Activated CD4-positive, alpha-beta T cell treated with anti-CD3 and anti-CD28 coated beads for 4 hours (primary cell): Measurements from ENCODE around the gene EYS.
"Not testable (repeated sequence)": the region's sequence is repeated elsewhere in the genome, so short reads cannot be mapped to it uniquely, and the experiment has no call there.

ENCODE experiments used
- DNase-seq, 2 donors: peaks; one replicate each; pipeline ENCODE4 v3.0.0-alpha.2; 2020

Gene EYS

GRCh38 chr6:64006246-64006645 lies 1700.8 kb downstream of the EYS start:
- DNase-seq, result no peak

GRCh38 chr6:64000818-64001491 lies 1706.1 kb downstream of the EYS start:
- DNase-seq, result no peak

- no peak for DNase-seq
These were observed 1707.4 kb downstream of the EYS start for GRCh38 chr6:63999613-64000012.

GRCh38 chr6:63998991-63999390 lies 1708.0 kb downstream of the EYS start:
- no peak for DNase-seq

- no peak for DNase-seq
These were observed 1709.3 kb downstream of the EYS start for GRCh38 chr6:63997734-63998133.

GRCh38 chr6:63997221-63997620 lies 1709.8 kb downstream of the EYS start:
- no peak for DNase-seq

GRCh38 chr6:63985223-63985622 lies 1721.8 kb downstream of the EYS start:
- DNase-seq, result no peak

GRCh38 chr6:63975699-63976098 lies 1731.3 kb downstream of the EYS start:
- DNase-seq, result no peak

GRCh38 chr6:63968650-63969049 lies 1738.4 kb downstream of the EYS start:
- DNase-seq, result no peak

- no peak for DNase-seq
These were observed 1742.7 kb downstream of the EYS start for GRCh38 chr6:63964366-63964765.

GRCh38 chr6:63963769-63964315 lies 1743.2 kb downstream of the EYS start:
- DNase-seq, result no peak

GRCh38 chr6:63953336-63954021 lies 1753.5 kb downstream of the EYS start:
- not testable (repeated sequence) for DNase-seq

GRCh38 chr6:63947792-63948529 lies 1759.1 kb downstream of the EYS start:
- no peak for DNase-seq

GRCh38 chr6:63945987-63946386 lies 1761.0 kb downstream of the EYS start:
- no peak for DNase-seq

GRCh38 chr6:63943826-63944225 lies 1763.2 kb downstream of the EYS start:
- no peak for DNase-seq

GRCh38 chr6:63941747-63942470 lies 1765.1 kb downstream of the EYS start:
- DNase-seq, result no peak

GRCh38 chr6:63940056-63940455 lies 1767.0 kb downstream of the EYS start:
- no peak for DNase-seq

- no peak for DNase-seq
These were observed 1770.6 kb downstream of the EYS start for GRCh38 chr6:63936399-63936798.

GRCh38 chr6:63935732-63936131 lies 1771.3 kb downstream of the EYS start:
- no peak for DNase-seq

- not testable (repeated sequence) for DNase-seq
These were observed 1773.1 kb downstream of the EYS start for GRCh38 chr6:63933948-63934347.

GRCh38 chr6:63930848-63931247 lies 1776.2 kb downstream of the EYS start:
- DNase-seq, result no peak

GRCh38 chr6:63929111-63929510 lies 1777.9 kb downstream of the EYS start:
- DNase-seq, result no peak

- DNase-seq, result no peak
These were observed 1778.4 kb downstream of the EYS start for GRCh38 chr6:63928613-63929012.
